ENCODE data around the gene CRKL.
A peak's percentile ranks its signal among the peaks of the same experiment; 100 is the strongest.

The CRKL gene

DNA sequence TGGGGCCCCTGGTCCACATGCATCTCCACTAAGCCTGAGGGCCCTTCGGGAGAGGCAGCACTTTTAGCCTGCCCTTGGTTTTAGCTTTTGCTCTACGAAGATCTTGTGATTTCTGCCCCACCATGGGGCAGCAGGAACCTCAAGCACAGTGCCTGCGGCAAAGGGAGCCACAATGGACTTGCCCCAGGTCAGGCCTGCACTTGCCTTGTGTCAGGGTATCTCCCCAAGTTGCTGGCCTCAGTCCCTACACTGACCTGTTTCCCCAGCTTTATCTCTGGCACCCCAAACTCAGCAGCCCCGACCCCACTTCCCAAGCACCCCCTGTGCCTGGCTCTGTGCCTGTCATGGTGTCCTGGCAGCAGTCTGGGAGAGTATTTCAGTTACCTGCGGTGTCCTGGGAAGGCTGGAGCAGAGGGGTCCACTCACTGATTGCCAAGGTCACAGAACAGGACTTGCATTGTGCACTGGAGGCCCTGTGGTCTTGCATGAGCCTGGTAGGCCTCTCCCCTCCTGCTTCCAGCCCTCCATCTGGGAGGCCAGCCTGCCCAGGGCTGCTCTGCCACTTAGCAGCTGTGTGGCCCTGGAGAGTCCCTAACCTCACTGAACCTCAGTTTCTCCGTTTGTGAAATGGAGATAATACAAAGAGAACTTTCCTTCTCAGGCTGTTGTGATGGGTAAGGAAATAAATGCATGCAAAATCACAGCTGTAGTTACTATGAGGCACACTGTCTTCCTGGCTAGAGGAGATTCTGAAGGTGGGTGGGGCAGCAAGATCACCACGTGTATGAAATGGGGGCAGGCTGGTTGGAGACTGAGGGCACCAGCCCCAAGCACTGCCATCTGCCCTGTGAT lies 46.2 kb downstream of the CRKL start:
- Histone ChIP-seq H3K4me2 (ENCODE audit: low read length) (no peak overlapping the region), H3K27ac (ENCODE audit: low read length) (no peak overlapping the region), H3K4me1 (ENCODE audit: low read length) (peaks cover 12% of the 10 kb centered on the region), H3K79me2 (ENCODE audit: low read length) (no peaks in the 10 kb centered on the region), H3K4me3 (ENCODE audit: low read length) (no peak overlapping the region), H3K36me3 (replicated peaks; ENCODE audit: low read depth, low read length) (no peaks in the 10 kb centered on the region), H3K27me3 (ENCODE audit: low read depth, low read length) (peaks cover 20% of the 10 kb centered on the region), H3K9ac (ENCODE audit: low read length) (no peak overlapping the region), H2AFZ (ENCODE audit: low read depth, low read length) (no peak overlapping the region), H3K9me3 (ENCODE audit: insufficient read depth, low read length) (no peaks in the 10 kb centered on the region), H4K20me1 (ENCODE audit: insufficient read depth, low read length) (no peaks in the 10 kb centered on the region)
- TF ChIP-seq EZH2phosphoT487 (IDR thresholded peaks at IDR 0.05; ENCODE audit: low read depth) (no peak), CTCF (IDR thresholded peaks at IDR 0.05; ENCODE audit: low read depth, low read length) (no peak)

DNA sequence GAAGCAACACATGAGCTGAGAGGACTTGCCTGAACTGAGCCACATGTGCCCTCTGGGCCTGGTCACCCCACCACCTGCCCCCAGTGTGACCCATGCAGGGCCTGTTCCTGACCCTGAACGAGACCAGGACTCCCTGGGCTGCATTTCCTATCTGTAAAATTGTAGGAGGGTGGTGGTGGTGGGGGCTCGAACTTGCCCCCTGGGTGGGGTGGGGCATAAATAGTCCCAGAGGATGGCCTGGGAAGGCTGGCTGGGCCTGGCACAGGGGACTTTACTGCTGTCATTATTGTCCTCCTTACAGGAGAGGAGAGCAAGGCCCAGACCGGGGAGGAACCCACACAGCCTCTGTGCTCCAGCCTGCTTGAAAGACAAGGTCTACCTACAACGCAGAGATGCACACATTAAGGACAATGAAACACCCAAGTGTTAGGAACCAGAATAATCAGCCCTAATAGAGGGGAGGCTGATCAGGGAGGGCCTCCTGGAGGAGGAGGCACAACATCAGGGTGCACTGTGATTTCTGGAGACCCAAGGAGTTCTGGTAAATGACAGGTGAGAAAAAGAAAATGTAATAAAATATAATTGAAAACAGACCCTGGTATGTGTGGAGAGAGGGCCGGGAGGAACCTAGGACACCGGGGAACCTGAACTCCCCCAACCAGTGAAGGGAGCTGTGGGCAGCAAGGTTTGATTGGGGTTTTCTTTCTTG lies 47.0 kb downstream of the CRKL start:
- Histone ChIP-seq H3K4me3 (ENCODE audit: low read length) (peak overlapping the region; percentile 65), H3K9ac (ENCODE audit: low read length) (0 out of 2 replicates have a peak overlapping the region, but pooled peaks have one; percentile 10), H3K9me3 (ENCODE audit: insufficient read depth, low read length) (no peaks in the 10 kb centered on the region), H3K36me3 (replicated peaks; ENCODE audit: low read depth, low read length) (no peaks in the 10 kb centered on the region), H3K4me1 (ENCODE audit: low read length) (peaks cover 15% of the 10 kb centered on the region), H3K79me2 (ENCODE audit: low read length) (no peaks in the 10 kb centered on the region), H3K27ac (ENCODE audit: low read length) (no peak overlapping the region), H4K20me1 (ENCODE audit: insufficient read depth, low read length) (no peaks in the 10 kb centered on the region), H2AFZ (ENCODE audit: low read depth, low read length) (peak overlapping the region; percentile 52; the same call in 1 of the 2 replicates), H3K27me3 (ENCODE audit: low read depth, low read length) (peaks cover 20% of the 10 kb centered on the region), H3K4me2 (ENCODE audit: low read length) (peak overlapping the region; percentile 60)
- TF ChIP-seq EZH2phosphoT487 (IDR thresholded peaks at IDR 0.05; ENCODE audit: low read depth), result no peak

DNA sequence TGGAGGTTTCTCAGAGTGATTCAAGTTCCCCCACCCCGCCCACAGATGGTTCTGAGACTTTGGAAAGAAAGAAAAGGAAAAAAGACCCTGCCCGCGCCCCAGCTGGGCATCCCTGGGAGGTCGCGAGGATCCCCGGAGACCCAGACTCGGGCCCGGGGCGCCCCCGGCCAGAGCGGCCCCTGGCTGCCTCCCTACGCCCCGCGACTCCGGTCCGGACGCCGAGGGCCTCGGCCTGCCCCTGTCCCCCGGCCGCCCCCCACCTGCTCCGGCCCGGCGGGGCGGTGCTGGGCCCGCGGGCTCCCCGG lies 47.5 kb downstream of the CRKL start:
- no peak overlapping the region for H3K27ac ChIP-seq (ENCODE audit: low read length)
- no peak for TF ChIP-seq CTCF (IDR thresholded peaks at IDR 0.05; ENCODE audit: low read depth, low read length)
- no peak for TF ChIP-seq EZH2phosphoT487 (IDR thresholded peaks at IDR 0.05; ENCODE audit: low read depth)
- peaks cover 20% of the 10 kb centered on the region for H3K27me3 ChIP-seq (ENCODE audit: low read depth, low read length)
- peak overlapping the region; percentile 52; the same call in 1 of the 2 replicates for H2AFZ ChIP-seq (ENCODE audit: low read depth, low read length)
- no peaks in the 10 kb centered on the region for H3K9me3 ChIP-seq (ENCODE audit: insufficient read depth, low read length)
- H3K36me3 ChIP-seq (replicated peaks; ENCODE audit: low read depth, low read length), result no peaks in the 10 kb centered on the region
- H3K4me1 ChIP-seq (ENCODE audit: low read length), result peaks cover 15% of the 10 kb centered on the region
- H3K9ac ChIP-seq (ENCODE audit: low read length), result 0 out of 2 replicates have a peak overlapping the region, but pooled peaks have one; percentile 10
- peak overlapping the region; percentile 65 for H3K4me3 ChIP-seq (ENCODE audit: low read length)
- H3K79me2 ChIP-seq (ENCODE audit: low read length), result no peaks in the 10 kb centered on the region
- H3K4me2 ChIP-seq (ENCODE audit: low read length), result peak overlapping the region; percentile 60
- H4K20me1 ChIP-seq (ENCODE audit: insufficient read depth, low read length), result no peaks in the 10 kb centered on the region

DNA sequence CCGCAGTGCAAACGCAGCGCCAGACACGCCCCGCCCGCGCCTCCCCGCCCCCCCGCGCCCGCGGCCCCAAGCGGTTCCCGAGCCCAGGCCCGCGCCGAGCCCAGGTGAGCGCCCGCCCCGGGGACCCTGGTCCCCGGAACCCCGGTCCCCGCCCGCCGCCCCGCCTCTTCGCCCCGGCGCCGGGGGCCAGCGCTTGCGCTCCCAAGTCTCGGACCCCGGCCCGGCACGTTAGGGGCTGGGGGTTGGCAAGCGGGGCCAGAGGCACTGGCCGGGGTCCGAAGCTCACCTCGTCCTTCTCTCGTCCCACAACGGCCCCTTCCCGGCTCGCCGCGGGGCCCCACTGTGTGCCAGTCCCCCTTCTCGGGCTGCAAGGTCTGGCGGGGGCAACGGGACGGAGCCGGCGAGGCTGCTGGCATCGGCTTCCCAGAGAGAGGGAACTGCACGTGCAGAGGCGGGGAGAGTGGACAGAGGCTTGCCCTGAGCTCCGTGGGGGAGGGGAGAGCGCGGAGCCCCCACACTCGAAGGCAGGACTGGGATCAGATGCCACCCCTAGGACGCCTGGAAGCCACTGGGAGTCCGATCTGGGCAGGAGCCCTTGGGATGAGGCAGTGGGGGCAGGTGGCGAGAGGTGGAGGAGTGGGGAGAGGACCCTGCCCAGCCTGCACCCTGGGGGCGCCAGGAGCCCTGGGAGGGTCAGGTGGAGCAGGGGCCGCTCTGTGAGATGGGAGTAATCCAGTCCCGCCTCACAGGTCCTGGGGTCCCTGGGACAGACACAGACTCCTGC lies 48.1 kb downstream of the CRKL start:
- peaks cover 15% of the 10 kb centered on the region for H3K4me1 ChIP-seq (ENCODE audit: low read length)
- H2AFZ ChIP-seq (ENCODE audit: low read depth, low read length), result no peak overlapping the region; the same call in 1 of the 2 replicates
- TF ChIP-seq CTCF (IDR thresholded peaks at IDR 0.05; ENCODE audit: low read depth, low read length) (no peak), EZH2phosphoT487 (IDR thresholded peaks at IDR 0.05; ENCODE audit: low read depth) (no peak)
- peaks cover 20% of the 10 kb centered on the region for H3K27me3 ChIP-seq (ENCODE audit: low read depth, low read length)
- H3K36me3 ChIP-seq (replicated peaks; ENCODE audit: low read depth, low read length), result no peaks in the 10 kb centered on the region
- H4K20me1 ChIP-seq (ENCODE audit: insufficient read depth, low read length), result no peaks in the 10 kb centered on the region
- no peaks in the 10 kb centered on the region for H3K79me2 ChIP-seq (ENCODE audit: low read length)
- H3K9ac ChIP-seq (ENCODE audit: low read length), result peak overlapping the region; percentile 38; the same call in 1 of the 2 replicates
- H3K27ac ChIP-seq (ENCODE audit: low read length), result no peak overlapping the region
- H3K9me3 ChIP-seq (ENCODE audit: insufficient read depth, low read length), result no peaks in the 10 kb centered on the region
- peak overlapping the region; percentile 96 for H3K4me2 ChIP-seq (ENCODE audit: low read length)
- peak overlapping the region; percentile 78 for H3K4me3 ChIP-seq (ENCODE audit: low read length)
